HG03108 (cell line): ENCODE data around the gene SLC6A19.

Experiments used
- ATAC-seq: cut with Tn5 transposase; IDR thresholded peaks from one replicate; pipeline ENCODE4 v1.9.1; 2021; ENCODE audit warnings: moderate library complexity; ENCODE audit not compliant: unreplicated experiment

SLC6A19 gene

DNA sequence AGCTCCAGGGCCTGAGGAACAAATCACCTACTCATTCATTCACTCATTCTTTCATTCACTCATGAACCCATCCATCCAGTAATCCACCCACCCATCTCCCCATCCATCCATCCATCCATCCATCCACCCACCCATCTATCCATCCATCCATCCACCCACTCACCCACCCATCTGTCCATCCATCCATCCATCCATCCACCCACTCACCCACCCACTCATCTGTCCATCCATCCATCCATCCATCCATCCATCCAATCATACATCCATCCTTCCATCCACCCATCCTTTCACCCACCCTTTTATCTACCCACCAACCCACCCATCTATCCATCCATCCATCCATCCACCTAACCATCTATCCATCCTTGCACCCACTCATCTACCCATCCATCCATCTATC lies 35.5 kb upstream of the SLC6A19 start:
- no peak for ATAC-seq

DNA sequence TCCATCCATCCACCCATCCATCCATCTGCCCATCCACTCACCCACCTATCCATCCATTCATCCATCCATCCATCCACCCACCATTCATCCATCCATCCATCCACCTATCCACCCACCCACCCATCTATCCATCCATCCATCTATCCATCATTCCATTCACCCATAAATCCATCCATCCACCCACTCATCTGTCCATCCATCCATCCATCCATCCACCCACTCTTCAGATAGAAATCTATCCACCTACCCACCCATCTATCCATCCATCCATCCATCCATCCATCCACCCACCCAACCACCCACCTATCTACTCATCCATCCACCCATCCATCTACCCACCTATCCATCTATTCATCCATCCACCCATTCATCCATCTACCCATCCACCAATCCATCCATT lies 35.0 kb upstream of the SLC6A19 start:
- ATAC-seq: no peak

DNA sequence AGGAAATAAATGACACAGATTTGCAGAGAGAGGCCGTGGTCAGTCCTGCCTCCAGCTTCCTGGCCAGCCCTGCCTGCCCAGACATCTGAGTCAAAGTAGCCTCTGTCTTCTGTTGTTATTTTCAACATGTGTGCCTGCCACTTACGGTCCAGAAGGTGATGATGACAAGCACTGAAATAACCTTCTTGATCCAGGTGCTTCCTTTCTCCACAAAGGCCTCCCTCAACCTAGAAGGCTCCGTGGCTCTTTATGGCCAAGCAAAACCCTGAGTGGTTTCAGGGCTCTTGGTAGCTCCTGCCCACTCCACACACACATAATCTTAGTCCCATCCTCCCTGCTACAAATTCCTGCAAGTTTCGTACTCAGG lies 34.1 kb upstream of the SLC6A19 start:
- no peak for ATAC-seq

DNA sequence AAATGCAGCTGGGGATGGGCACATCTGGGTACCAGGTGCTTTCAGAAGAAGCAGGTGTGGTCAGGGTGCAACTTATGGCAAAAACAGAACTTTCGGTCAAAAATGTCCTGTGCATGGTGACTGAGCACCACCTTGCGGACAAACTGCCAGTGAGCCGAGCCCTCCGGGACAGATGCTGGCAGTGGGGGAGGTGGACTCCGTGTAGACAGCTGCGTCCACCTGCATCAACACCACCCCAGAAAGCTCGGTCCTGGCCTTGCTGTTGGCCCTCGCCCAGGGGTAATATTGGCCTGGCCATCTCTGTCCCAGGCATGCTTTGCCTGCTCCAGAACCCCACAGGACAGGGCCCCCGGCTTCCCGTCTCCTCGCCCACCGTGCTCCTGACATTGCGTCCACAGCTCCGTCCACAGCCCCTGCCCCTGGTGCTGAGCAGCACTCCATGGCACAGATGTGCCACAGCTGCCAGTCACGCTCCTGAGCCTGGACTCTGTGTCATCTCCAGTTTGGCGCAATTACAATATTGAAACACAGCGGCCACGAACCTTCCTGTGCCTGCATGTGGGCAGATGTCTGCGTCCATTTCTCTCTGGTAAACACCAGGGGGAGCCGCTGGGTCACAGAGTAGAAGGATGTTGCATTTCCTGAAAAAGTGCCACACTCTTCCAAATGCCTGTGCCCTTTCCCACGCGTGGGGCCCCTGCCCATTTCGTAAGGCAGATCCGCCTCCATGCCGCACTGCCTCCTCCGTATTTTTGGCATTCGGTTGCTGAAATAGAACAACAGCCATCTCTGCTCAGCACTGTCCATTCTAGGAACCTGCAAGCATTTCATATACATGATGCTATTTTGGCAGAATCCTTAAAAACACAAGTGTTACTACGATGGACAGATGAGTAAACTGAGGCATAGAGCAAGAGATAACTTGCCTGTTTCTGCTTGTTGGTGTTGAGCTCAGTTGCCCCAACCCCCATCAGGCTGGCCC lies 33.4 kb upstream of the SLC6A19 start:
- ATAC-seq: no peak

DNA sequence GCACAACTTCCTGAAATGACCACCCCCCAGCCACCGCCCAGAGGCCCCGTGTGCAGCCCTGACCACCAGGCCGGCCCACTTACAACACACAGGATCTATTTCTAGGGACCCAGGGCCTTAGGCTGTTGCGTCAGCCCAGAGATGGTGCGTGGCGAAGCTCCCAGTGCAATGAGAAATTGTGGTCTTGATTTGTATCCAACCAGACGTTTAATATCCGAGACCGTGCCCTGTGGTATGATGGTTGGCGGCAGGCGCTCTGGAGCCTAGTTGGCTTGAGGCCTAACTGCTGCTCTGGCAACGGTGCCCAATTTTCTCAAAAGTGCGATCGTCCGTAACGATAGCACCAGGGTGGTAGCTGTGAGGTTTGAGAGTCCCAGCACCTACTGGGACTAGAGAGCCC lies 32.6 kb upstream of the SLC6A19 start:
- ATAC-seq: no peak

DNA sequence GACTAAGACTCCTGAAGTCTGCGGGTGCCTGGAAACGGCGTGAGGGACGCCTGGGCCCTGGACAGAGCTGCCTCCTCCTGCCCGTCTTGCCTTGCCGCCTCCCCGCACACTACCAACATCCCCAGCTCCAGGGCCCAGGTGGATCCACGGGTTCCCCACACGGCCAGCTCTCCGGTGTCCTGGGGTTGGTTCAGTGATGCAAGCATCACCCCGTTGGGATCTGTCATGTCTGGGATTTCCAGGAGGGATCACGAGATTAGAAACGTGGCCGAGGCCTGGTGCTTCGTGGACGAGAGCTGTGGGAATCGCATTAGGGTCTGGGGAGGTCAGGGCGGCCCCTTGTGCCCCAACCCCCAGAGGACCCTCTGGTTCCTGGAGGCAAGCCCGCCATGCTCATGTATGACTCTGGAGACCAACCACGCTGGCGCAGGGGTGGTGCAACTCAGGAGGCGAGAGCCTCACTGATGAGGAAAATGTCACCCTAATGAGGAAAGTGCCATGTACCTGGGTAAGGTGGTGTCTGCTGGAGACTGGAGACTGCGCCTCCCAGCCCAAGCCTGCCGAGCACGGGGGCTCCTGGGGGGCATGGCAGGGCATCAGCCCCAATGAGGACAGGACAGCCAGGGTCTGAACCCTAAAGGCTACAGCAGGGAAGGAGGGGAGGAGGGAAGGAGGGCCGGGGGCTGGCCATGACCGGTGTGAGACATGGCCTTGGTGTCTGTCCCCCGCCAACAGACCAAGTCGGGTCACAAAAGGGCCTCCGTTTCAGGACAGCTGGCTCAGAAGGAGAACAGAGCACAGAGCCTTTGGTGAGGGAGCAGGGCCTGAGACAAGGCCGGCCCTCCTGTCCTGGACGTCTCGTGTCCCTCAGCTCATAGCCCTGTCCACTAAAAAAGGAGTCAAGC lies 31.9 kb upstream of the SLC6A19 start:
- no peak for ATAC-seq

DNA sequence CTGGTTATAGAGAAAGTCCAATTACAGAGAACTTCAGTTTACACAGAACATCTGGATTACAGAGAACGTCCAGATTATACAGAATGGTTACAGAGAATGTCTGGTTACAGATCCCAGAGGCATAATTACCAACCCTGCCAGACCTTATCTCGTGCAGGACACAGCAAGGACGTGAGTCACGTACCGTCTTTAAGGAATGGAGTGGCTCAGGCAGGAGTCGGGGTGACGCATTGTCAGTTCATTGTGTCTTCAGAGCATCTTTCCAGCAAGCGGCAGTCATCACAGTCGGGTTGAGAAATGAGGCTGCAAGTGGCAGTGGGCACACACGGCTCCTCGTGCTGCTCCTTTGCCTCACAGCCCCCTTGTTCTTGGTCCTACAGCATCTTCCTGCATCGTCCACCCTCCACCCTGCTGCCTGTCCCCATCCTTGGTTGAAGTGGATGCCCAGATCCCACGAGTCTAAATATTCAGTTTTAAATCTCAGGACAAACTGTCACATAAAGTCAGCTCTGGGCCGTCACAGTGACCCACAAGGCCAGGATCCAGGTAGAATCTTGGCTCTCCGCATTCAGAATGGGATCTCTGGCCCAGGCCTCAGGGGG lies 30.0 kb upstream of the SLC6A19 start:
- ATAC-seq: no peak

DNA sequence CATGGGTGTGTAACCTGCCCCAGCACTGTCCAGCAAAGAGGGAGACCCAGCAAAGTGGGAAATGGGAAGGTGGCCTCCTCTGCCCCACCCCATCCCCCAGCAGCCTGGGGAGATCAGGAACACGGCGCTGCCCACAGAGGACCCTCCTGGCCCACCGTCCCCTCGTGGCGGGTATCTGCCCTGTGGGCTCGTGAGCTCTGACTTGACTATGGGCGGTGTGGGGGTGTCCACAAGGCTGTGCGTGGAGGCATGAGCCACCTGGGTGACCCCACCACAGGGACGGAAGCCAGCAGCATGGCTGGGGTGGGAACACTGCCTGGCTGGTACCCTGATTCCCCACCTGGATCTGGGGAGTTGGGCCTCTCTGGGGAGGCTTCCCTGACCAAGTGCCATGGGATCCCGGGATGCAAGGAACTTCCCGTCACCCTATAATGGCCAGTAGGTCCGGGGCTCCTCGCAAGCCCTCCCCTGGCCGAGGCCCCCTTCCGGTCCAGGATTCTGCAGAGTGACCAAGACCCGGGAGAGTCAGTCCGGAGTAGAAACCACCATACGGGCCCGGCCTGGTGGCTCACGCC lies 29.3 kb upstream of the SLC6A19 start:
- ATAC-seq: no peak

DNA sequence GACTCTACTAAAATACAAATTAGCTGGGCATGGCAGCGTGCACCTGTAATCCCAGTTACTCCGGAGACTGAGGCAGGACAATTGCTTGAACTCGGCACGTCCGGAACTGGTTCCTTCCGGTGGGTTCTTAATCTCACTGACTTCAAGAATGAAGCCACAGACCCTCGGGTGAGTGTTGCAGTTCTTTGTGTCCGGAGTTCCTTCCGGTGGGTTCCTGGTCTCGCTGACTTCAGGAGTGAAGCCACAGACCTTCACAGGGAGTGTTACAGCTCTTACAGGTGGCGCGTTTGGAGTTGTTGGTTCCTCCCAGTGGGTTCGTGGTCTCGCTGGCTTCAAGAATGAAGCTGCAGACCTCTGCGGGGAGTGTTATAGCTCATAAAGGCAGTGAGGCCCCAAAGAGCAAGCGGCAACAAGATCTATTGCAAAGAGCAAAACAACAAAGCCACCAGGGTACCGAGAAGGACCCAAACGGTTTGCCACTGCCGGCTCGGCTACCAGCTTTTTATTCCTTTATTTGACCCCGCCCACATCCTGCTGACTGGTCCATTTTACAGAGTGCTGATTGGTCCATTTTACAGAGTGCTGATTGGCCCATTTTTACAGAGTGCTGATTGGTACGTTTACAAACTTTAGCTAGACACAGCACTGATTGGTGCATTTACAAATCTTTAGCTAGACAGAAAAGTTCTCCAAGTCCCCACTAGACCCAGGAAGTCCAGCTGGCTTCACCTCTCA lies 28.6 kb upstream of the SLC6A19 start:
- no peak for ATAC-seq

DNA sequence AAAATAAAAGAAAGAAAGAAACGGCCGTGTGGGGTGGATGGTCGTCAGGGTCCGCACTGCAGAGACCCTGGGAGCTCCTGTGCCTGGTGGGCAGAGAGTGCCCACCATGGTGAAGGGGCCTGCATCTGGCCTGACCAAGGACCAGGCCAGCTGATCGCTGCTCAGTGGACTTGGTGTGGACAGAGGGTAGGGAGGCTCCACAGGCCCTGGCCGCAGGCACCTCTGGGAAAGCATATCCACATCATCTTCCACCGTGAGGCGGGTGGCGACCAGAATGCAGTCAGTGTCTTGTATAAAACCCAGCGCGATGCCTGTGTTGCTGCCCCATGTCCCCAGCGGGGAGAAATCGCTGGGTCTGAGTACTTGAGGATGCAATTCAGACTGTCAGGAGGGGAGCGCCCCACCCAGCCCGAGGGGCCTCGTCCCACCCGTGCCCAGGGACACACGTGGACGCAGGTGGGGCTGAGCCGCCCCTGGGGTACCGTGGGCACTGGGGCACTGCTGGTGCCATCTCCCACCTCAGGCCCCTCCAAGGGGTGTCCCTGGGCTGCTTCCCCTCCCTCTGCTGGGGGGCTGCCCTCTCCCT lies 27.8 kb upstream of the SLC6A19 start:
- no peak for ATAC-seq

DNA sequence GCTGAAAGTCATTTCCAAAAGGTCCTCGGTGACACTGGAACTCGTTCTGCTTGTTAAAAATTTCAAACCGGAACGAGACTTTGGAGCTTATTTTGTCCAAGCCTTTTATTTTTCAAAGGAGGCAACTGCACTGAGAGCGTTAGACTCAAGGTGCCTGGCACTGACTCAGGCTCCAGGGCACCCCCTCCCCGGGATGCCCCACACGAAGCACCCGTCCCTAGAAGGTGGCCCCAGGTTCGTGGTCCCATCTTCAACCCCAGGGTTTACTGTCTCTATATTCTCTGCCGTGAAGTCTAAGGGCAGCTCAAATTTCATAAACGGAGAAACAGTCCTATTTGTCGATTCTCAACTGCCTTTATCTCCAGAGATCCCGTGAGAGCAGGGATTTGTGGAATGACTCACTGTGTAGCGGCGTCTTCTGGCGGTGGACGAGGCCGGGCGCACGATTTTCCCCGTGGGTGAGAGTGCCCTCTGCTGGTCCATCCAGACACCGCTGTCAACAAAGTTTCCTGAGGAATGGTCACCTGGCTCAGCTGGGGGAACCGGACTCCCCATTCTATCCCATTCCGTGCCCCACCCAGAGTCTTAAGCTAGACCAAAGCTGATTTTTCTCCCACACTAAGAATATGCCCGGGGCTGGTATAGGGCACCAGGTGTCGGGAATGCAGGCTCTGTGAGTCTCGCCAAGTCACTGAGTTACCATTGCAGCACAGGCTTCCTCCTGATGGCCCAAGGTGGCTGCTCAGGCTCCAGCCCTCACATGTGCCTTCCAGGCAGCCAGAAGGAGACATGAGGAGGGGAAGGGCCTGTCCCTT lies 27.1 kb upstream of the SLC6A19 start:
- no peak for ATAC-seq

DNA sequence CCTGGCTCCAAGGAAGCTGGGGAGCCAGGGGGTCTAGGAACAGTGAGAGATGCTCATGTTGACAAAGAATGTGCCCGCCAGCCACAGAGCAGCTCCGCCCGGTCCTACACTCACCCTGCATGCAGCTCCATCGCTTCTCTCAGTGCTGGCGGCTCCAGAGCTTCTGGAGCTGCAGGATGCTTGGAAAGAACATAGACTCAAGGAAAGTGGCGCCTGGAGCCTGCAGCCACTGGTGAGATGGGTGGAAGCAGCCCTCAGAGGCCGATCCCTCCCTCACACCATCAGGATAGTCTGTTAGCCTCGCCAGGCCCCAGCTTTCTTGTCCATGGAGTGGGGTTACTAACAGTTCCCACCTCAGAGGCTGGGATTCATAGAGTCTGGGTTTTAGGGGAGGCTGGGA lies 26.4 kb upstream of the SLC6A19 start:
- no peak for ATAC-seq

DNA sequence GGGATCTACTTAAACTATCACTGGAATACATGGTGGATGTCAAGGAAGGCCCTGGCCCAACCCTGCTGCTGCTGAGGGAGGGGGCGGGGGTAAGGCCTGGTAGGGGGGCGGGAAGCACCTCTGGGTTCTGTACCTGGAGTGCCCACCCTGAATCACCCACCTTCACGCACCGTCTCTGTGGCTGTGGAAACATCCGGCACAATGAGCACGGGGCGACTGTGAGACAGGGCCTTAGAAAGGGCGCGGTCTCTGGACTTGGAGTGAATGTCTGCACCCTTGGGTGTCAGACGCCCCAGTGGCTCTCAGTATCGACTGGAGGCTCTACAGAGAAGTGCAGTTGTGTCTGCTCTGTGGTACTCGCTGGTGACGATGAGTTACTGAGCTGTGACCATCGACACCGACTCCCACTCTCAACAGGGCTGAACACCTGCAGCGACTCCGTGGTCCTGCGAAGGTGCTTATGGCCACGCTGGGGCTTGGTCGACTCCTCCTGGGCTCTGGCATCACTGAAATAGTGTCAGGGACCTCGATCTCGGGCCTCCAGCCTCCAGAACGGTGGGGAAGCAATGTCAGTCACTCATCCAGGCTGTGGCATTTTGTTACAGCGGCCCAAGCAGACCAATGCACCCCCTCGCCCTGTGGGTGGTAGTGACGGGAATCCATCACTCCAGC lies 25.5 kb upstream of the SLC6A19 start:
- no peak for ATAC-seq

DNA sequence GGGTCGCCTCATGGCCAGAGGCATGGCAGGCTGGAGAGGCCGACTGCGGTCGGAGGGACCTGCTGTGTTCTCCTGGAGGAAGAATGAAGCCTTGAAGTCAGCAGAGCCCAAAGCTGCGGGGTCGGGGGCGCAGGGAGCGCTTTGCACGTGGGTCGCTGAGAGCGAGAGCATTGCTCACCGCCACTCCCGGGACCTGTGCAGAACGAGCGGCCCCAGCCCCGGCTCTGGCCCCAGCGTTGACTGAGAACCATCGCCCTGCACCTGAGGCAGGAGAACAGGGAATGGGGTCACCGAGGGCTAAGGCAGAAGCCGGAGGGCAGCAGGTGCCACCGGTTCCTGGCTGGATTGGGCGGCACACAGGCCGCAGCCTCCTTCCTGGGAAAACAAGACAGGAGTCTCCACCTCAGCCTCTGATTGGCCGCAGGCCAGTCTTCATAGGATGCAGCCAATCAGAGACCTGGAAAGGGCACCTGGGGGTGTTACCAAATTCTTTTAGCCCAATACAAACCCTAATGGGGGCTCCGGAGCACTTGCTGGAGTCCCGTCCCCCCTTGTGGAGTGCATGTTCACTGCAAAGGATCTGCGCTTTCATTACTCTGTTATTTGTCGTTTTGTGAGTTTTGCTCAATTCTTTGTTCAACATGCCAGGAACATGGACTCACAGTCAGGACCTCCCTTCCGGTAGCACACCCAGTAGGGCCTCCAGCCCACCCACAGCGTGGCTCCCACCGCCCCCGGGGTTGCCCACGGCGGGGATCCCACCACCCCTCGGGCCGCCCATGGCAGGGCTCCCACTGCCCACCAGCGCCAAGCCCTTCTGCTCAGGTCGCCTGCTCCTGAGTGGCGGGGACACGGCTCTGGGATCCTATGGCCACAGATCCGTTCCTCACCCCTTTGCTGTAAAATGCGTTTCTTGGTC lies 24.7 kb upstream of the SLC6A19 start:
- no peak for ATAC-seq

DNA sequence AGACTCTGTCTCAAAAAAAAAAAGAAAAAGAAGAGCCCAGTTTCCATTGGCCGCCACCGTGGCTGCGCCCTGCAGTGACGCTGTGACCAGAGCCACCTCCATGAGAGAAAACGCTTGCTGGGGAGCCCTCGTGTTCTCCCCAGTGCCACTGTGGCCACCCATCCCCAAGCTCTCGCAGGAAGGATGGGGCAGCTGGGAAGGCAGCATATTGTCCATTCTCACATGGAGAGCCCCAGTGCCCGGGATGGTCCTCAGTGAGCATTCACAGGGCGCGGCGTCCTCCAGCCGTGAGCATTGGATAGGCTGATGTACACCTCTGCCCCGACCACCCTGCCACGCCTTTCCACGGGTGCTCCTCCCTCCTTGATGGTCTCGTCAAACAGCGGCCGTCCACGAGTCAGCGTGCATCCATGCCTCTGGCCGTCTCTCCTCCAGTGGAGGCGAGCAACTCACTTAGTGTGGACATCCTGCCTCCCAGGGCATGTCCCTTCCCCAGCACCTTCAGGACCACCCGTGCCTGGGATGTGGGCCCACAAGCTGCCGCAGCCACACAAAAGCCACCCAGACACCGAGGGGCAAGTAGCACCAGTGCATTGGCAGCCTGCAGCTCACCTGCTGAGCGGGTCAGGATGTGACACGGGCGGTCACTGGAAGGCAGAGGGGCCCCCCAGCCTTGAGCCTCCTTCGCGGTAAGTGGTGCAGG lies 23.4 kb upstream of the SLC6A19 start:
- ATAC-seq: no peak

DNA sequence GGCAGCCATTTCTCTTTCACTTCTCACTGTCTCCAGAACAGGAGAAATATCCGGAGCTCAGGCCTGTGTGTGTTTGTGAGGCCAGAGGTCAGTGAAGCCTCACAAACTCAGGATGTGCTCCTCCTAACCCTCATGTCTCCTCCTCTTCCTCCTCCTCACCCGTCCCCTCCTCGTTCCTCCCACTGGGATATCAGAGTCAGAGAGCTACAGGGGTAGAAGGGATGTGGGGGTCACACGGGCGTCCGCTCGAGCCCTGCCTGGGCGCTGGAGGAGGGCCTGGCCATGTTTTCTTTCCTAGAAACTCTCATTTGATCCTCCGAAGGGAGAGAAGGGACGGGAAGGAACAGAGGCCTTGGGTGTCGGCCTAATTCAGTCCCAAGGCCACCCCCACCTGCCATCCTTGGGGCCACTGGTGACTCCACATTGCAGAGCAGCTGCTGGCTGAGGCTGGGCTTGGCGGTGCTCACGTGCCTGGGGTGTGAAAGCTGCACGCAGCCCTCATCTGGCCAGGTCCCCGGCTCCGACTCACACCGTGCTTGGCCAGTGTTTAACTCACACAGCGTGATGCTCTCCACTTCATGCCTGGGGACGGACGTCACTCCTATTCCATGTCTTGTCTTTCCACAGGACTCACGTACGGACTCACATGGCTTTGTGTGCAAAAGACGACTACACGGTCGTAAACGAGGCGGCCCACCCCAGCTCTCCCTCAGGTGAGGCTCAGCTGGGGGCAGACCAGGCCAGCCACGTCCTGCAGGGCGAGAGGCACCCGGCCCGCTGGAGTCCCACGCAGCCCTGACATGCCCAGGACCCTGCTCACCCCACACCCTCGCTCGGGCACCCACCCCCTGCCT lies 22.6 kb upstream of the SLC6A19 start:
- ATAC-seq: no peak
